ENCODE data around the gene SMTNL2. TPM values are rescaled to one million over a fixed set of nuclear protein-coding genes. Genes with fewer than 3 reads are reported as not detected.

SMTNL2 gene
- total and polyA plus RNA-seq, 9 of the 15 experiments (the other 6 are each of a cell fraction or from before 2014, with no cell fraction given), result not detected

DNA sequence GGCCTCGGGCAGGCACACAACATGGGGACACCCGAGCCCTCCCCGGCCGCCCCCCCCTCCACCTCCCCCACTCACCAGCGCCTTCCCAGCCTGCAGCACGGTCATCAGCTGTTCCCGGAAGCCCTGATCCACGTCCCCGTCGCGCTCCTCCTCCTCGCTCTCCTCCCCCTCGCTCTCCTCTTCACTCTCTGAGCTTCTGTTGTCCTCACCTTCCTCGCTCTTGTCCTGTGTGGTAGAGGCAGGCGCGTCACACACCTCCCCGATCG is 39.4 kb upstream of the SMTNL2 start (continued):
- TF ChIP-seq PTBP1 (IDR thresholded peaks at IDR 0.05; ENCODE audit: low read depth, low read length) (no peak), ZBTB8A (IDR thresholded peaks at IDR 0.05; ENCODE audit: partially characterized antibody) (no peak), NCOA2 (IDR thresholded peaks at IDR 0.05; ENCODE audit: partially characterized antibody in 2 of 2) (no peak), SREBF2 (CRISPR knock-in tag; IDR thresholded peaks at IDR 0.05) (no peak), SP1 (CRISPR knock-in tag; IDR thresholded peaks at IDR 0.05) (no peak), SP2 (IDR thresholded peaks at IDR 0.05; ENCODE audit: extremely low read depth, low read depth, low read length, poor library complexity, severe bottlenecking) (no peak)
- TF ChIP-seq, protein P1, sequence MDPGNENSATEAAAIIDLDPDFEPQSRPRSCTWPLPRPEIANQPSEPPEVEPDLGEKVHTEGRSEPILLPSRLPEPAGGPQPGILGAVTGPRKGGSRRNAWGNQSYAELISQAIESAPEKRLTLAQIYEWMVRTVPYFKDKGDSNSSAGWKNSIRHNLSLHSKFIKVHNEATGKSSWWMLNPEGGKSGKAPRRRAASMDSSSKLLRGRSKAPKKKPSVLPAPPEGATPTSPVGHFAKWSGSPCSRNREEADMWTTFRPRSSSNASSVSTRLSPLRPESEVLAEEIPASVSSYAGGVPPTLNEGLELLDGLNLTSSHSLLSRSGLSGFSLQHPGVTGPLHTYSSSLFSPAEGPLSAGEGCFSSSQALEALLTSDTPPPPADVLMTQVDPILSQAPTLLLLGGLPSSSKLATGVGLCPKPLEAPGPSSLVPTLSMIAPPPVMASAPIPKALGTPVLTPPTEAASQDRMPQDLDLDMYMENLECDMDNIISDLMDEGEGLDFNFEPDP (CRISPR knock-in tag; IDR thresholded peaks at IDR 0.05), result no peak
- TF ChIP-seq, protein P2, sequence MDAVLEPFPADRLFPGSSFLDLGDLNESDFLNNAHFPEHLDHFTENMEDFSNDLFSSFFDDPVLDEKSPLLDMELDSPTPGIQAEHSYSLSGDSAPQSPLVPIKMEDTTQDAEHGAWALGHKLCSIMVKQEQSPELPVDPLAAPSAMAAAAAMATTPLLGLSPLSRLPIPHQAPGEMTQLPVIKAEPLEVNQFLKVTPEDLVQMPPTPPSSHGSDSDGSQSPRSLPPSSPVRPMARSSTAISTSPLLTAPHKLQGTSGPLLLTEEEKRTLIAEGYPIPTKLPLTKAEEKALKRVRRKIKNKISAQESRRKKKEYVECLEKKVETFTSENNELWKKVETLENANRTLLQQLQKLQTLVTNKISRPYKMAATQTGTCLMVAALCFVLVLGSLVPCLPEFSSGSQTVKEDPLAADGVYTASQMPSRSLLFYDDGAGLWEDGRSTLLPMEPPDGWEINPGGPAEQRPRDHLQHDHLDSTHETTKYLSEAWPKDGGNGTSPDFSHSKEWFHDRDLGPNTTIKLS (IDR thresholded peaks at IDR 0.05; ENCODE audit: borderline replicate concordance, low read depth), result no peak
- TF ChIP-seq, protein P3, sequence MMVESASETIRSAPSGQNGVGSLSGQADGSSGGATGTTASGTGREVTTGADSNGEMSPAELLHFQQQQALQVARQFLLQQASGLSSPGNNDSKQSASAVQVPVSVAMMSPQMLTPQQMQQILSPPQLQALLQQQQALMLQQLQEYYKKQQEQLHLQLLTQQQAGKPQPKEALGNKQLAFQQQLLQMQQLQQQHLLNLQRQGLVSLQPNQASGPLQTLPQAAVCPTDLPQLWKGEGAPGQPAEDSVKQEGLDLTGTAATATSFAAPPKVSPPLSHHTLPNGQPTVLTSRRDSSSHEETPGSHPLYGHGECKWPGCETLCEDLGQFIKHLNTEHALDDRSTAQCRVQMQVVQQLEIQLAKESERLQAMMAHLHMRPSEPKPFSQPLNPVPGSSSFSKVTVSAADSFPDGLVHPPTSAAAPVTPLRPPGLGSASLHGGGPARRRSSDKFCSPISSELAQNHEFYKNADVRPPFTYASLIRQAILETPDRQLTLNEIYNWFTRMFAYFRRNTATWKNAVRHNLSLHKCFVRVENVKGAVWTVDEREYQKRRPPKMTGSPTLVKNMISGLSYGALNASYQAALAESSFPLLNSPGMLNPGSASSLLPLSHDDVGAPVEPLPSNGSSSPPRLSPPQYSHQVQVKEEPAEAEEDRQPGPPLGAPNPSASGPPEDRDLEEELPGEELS (CRISPR knock-in tag; IDR thresholded peaks at IDR 0.05; ENCODE audit: borderline replicate concordance), result no peak
- TF ChIP-seq, protein P4, sequence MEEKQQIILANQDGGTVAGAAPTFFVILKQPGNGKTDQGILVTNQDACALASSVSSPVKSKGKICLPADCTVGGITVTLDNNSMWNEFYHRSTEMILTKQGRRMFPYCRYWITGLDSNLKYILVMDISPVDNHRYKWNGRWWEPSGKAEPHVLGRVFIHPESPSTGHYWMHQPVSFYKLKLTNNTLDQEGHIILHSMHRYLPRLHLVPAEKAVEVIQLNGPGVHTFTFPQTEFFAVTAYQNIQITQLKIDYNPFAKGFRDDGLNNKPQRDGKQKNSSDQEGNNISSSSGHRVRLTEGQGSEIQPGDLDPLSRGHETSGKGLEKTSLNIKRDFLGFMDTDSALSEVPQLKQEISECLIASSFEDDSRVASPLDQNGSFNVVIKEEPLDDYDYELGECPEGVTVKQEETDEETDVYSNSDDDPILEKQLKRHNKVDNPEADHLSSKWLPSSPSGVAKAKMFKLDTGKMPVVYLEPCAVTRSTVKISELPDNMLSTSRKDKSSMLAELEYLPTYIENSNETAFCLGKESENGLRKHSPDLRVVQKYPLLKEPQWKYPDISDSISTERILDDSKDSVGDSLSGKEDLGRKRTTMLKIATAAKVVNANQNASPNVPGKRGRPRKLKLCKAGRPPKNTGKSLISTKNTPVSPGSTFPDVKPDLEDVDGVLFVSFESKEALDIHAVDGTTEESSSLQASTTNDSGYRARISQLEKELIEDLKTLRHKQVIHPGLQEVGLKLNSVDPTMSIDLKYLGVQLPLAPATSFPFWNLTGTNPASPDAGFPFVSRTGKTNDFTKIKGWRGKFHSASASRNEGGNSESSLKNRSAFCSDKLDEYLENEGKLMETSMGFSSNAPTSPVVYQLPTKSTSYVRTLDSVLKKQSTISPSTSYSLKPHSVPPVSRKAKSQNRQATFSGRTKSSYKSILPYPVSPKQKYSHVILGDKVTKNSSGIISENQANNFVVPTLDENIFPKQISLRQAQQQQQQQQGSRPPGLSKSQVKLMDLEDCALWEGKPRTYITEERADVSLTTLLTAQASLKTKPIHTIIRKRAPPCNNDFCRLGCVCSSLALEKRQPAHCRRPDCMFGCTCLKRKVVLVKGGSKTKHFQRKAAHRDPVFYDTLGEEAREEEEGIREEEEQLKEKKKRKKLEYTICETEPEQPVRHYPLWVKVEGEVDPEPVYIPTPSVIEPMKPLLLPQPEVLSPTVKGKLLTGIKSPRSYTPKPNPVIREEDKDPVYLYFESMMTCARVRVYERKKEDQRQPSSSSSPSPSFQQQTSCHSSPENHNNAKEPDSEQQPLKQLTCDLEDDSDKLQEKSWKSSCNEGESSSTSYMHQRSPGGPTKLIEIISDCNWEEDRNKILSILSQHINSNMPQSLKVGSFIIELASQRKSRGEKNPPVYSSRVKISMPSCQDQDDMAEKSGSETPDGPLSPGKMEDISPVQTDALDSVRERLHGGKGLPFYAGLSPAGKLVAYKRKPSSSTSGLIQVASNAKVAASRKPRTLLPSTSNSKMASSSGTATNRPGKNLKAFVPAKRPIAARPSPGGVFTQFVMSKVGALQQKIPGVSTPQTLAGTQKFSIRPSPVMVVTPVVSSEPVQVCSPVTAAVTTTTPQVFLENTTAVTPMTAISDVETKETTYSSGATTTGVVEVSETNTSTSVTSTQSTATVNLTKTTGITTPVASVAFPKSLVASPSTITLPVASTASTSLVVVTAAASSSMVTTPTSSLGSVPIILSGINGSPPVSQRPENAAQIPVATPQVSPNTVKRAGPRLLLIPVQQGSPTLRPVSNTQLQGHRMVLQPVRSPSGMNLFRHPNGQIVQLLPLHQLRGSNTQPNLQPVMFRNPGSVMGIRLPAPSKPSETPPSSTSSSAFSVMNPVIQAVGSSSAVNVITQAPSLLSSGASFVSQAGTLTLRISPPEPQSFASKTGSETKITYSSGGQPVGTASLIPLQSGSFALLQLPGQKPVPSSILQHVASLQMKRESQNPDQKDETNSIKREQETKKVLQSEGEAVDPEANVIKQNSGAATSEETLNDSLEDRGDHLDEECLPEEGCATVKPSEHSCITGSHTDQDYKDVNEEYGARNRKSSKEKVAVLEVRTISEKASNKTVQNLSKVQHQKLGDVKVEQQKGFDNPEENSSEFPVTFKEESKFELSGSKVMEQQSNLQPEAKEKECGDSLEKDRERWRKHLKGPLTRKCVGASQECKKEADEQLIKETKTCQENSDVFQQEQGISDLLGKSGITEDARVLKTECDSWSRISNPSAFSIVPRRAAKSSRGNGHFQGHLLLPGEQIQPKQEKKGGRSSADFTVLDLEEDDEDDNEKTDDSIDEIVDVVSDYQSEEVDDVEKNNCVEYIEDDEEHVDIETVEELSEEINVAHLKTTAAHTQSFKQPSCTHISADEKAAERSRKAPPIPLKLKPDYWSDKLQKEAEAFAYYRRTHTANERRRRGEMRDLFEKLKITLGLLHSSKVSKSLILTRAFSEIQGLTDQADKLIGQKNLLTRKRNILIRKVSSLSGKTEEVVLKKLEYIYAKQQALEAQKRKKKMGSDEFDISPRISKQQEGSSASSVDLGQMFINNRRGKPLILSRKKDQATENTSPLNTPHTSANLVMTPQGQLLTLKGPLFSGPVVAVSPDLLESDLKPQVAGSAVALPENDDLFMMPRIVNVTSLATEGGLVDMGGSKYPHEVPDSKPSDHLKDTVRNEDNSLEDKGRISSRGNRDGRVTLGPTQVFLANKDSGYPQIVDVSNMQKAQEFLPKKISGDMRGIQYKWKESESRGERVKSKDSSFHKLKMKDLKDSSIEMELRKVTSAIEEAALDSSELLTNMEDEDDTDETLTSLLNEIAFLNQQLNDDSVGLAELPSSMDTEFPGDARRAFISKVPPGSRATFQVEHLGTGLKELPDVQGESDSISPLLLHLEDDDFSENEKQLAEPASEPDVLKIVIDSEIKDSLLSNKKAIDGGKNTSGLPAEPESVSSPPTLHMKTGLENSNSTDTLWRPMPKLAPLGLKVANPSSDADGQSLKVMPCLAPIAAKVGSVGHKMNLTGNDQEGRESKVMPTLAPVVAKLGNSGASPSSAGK (IDR thresholded peaks at IDR 0.05), result no peak
